Measurements from ENCODE around the gene NDE1. TPM values are rescaled to one million over a fixed set of nuclear protein-coding genes. Genes with fewer than 3 reads are reported as not detected.

NDE1 gene
- total and polyA plus RNA-seq, 5 donors from 2014 or later, result 32.5 to 146 (median 43.1) TPM

GRCh38 chr16:15631730-15632409, 18.2 kb upstream of the NDE1 start:
- ATAC-seq (ENCODE audit: low read depth in 2 of 2) (no peak), DNase-seq (no peak)
- peaks cover 41% of the 10 kb centered on the region for H3K4me1 ChIP-seq (ENCODE audit: control insufficient read depth, insufficient read depth, low read length, poor library complexity, severe bottlenecking)
- H3K36me3 ChIP-seq (ENCODE audit: control insufficient read depth, insufficient read depth, low read length), result peaks cover 86% of the 10 kb centered on the region
- H3K27ac ChIP-seq (ENCODE audit: insufficient read depth, low read length, poor library complexity, severe bottlenecking), result peak overlapping the region; percentile 37
- H3K27me3 ChIP-seq (ENCODE audit: control insufficient read depth, insufficient read depth, low read length), result no peaks in the 10 kb centered on the region
- H3K9me3 ChIP-seq (ENCODE audit: control insufficient read depth in 2 of 2, low read length in 2 of 2), result no peaks in the 10 kb centered on the region
- no peak overlapping the region for H3K4me3 ChIP-seq (ENCODE audit: low read depth, low read length)
- Mint-ChIP-seq H3K27ac (peak overlapping the region in 2 of 3 donors; percentile 51 to 58), H3K4me1 (peaks cover 37 to 73% (median 45%) of the 10 kb centered on the region in 4 donors), H3K36me3 (peaks cover 67% of the 10 kb centered on the region), H3K27me3 (no peaks in the 10 kb centered on the region), H3K9me3 (no peaks in the 10 kb centered on the region), H3K4me3 (peak overlapping the region in 1 of 4 donors; percentile 31)

GRCh38 chr16:15635926-15636325, 14.1 kb upstream of the NDE1 start:
- DNase-seq, result no peak
- H3K4me3 ChIP-seq (ENCODE audit: low read depth, low read length), result peak overlapping the region; percentile 68
- H3K4me1 Mint-ChIP-seq, result peaks cover 47 to 86% (median 64%) of the 10 kb centered on the region in 4 donors

GRCh38 chr16:15636392-15636873, 13.6 kb upstream of the NDE1 start:
- no peaks in the 10 kb centered on the region for H3K27me3 Mint-ChIP-seq
- H3K4me1 Mint-ChIP-seq, result peaks cover 47 to 89% (median 69%) of the 10 kb centered on the region in 4 donors
- no peaks in the 10 kb centered on the region for H3K9me3 ChIP-seq (ENCODE audit: control insufficient read depth in 2 of 2, low read length in 2 of 2)
- H3K9me3 Mint-ChIP-seq, result no peaks in the 10 kb centered on the region
- H3K4me3 Mint-ChIP-seq, result peak overlapping the region; percentile 73 to 82 (median 82)
- peak; percentile 51 to 60 for ATAC-seq (ENCODE audit: low read depth in 2 of 2)
- peak in 2 of 3 donors; percentile 50 to 68 for DNase-seq
- peak overlapping the region; percentile 68 for H3K4me3 ChIP-seq (ENCODE audit: low read depth, low read length)
- peaks cover 61% of the 10 kb centered on the region for H3K36me3 ChIP-seq (ENCODE audit: control insufficient read depth, insufficient read depth, low read length)
- H3K36me3 Mint-ChIP-seq, result peaks cover 62% of the 10 kb centered on the region
- H3K4me1 ChIP-seq (ENCODE audit: control insufficient read depth, insufficient read depth, low read length, poor library complexity, severe bottlenecking), result peaks cover 80% of the 10 kb centered on the region
- peak overlapping the region; percentile 93 to 99 (median 93) for H3K27ac Mint-ChIP-seq
- no peaks in the 10 kb centered on the region for H3K27me3 ChIP-seq (ENCODE audit: control insufficient read depth, insufficient read depth, low read length)
- peak overlapping the region; percentile 99 for H3K27ac ChIP-seq (ENCODE audit: insufficient read depth, low read length, poor library complexity, severe bottlenecking)

More at GRCh38 chr16:15635926-15636325, 14.1 kb upstream of the NDE1 start:
- Mint-ChIP-seq H3K9me3 (no peaks in the 10 kb centered on the region), H3K27ac (peak overlapping the region; percentile 93 to 99 (median 93)), H3K36me3 (peaks cover 65% of the 10 kb centered on the region), H3K4me3 (peak overlapping the region; percentile 73 to 82 (median 82)), H3K27me3 (no peaks in the 10 kb centered on the region)
- peak overlapping the region; percentile 99 for H3K27ac ChIP-seq (ENCODE audit: insufficient read depth, low read length, poor library complexity, severe bottlenecking)
- no peak for ATAC-seq (ENCODE audit: low read depth in 2 of 2)
- H3K9me3 ChIP-seq (ENCODE audit: control insufficient read depth in 2 of 2, low read length in 2 of 2), result no peaks in the 10 kb centered on the region
- peaks cover 66% of the 10 kb centered on the region for H3K36me3 ChIP-seq (ENCODE audit: control insufficient read depth, insufficient read depth, low read length)
- H3K4me1 ChIP-seq (ENCODE audit: control insufficient read depth, insufficient read depth, low read length, poor library complexity, severe bottlenecking), result peaks cover 75% of the 10 kb centered on the region
- H3K27me3 ChIP-seq (ENCODE audit: control insufficient read depth, insufficient read depth, low read length), result no peaks in the 10 kb centered on the region

GRCh38 chr16:15639061-15639568, 10.9 kb upstream of the NDE1 start:
- DNase-seq (peak in 2 of 3 donors; percentile 39 to 72), ATAC-seq (ENCODE audit: low read depth in 2 of 2) (peak; percentile 25 to 34)
- peak overlapping the region; percentile 99 for H3K27ac ChIP-seq (ENCODE audit: insufficient read depth, low read length, poor library complexity, severe bottlenecking)
- H3K4me1 Mint-ChIP-seq, result peaks cover 52 to 92% (median 70%) of the 10 kb centered on the region in 4 donors
- H3K27me3 ChIP-seq (ENCODE audit: control insufficient read depth, insufficient read depth, low read length), result no peaks in the 10 kb centered on the region
- H3K4me1 ChIP-seq (ENCODE audit: control insufficient read depth, insufficient read depth, low read length, poor library complexity, severe bottlenecking), result peaks cover 85% of the 10 kb centered on the region
- H3K4me3 Mint-ChIP-seq, result peak overlapping the region; percentile 78 to 90 (median 80)
- H3K9me3 Mint-ChIP-seq, result no peaks in the 10 kb centered on the region
- H3K27ac Mint-ChIP-seq, result peak overlapping the region; percentile 73 to 97 (median 97)
- peaks cover 45% of the 10 kb centered on the region for H3K36me3 Mint-ChIP-seq
- peaks cover 6% of the 10 kb centered on the region for H3K27me3 Mint-ChIP-seq
- H3K4me3 ChIP-seq (ENCODE audit: low read depth, low read length), result peak overlapping the region; percentile 98
- H3K9me3 ChIP-seq (ENCODE audit: control insufficient read depth in 2 of 2, low read length in 2 of 2), result no peaks in the 10 kb centered on the region
- peaks cover 35% of the 10 kb centered on the region for H3K36me3 ChIP-seq (ENCODE audit: control insufficient read depth, insufficient read depth, low read length)

GRCh38 chr16:15640966-15641365, 9.1 kb upstream of the NDE1 start:
- DNase-seq (no peak), ATAC-seq (ENCODE audit: low read depth in 2 of 2) (no peak)
- no peaks in the 10 kb centered on the region for H3K9me3 ChIP-seq (ENCODE audit: control insufficient read depth in 2 of 2, low read length in 2 of 2)
- Mint-ChIP-seq H3K4me1 (peaks cover 39 to 74% (median 56%) of the 10 kb centered on the region in 4 donors), H3K27ac (peak overlapping the region; percentile 96 to 98 (median 98)), H3K4me3 (peak overlapping the region; percentile 90 to 99 (median 96)), H3K27me3 (peaks cover 6% of the 10 kb centered on the region), H3K36me3 (peaks cover 29% of the 10 kb centered on the region), H3K9me3 (no peaks in the 10 kb centered on the region)
- H3K27me3 ChIP-seq (ENCODE audit: control insufficient read depth, insufficient read depth, low read length), result no peaks in the 10 kb centered on the region
- H3K27ac ChIP-seq (ENCODE audit: insufficient read depth, low read length, poor library complexity, severe bottlenecking), result peak overlapping the region; percentile 99
- H3K36me3 ChIP-seq (ENCODE audit: control insufficient read depth, insufficient read depth, low read length), result peaks cover 16% of the 10 kb centered on the region
- H3K4me3 ChIP-seq (ENCODE audit: low read depth, low read length), result peak overlapping the region; percentile 98
- H3K4me1 ChIP-seq (ENCODE audit: control insufficient read depth, insufficient read depth, low read length, poor library complexity, severe bottlenecking), result peaks cover 69% of the 10 kb centered on the region

- H3K4me3 ChIP-seq (ENCODE audit: low read depth, low read length), result peak overlapping the region; percentile 98
- no peaks in the 10 kb centered on the region for H3K9me3 Mint-ChIP-seq
- peaks cover 16% of the 10 kb centered on the region for H3K36me3 ChIP-seq (ENCODE audit: control insufficient read depth, insufficient read depth, low read length)
- no peaks in the 10 kb centered on the region for H3K27me3 ChIP-seq (ENCODE audit: control insufficient read depth, insufficient read depth, low read length)
- peaks cover 19% of the 10 kb centered on the region for H3K36me3 Mint-ChIP-seq
- peak overlapping the region; percentile 90 to 99 (median 96) for H3K4me3 Mint-ChIP-seq
- H3K9me3 ChIP-seq (ENCODE audit: control insufficient read depth in 2 of 2, low read length in 2 of 2), result no peaks in the 10 kb centered on the region
- H3K27ac ChIP-seq (ENCODE audit: insufficient read depth, low read length, poor library complexity, severe bottlenecking), result peak overlapping the region; percentile 99
- DNase-seq (no peak), ATAC-seq (ENCODE audit: low read depth in 2 of 2) (no peak)
- peak overlapping the region; percentile 96 to 98 (median 98) for H3K27ac Mint-ChIP-seq
- peaks cover 6% of the 10 kb centered on the region for H3K27me3 Mint-ChIP-seq
- peaks cover 59% of the 10 kb centered on the region for H3K4me1 ChIP-seq (ENCODE audit: control insufficient read depth, insufficient read depth, low read length, poor library complexity, severe bottlenecking)
- H3K4me1 Mint-ChIP-seq, result peaks cover 31 to 64% (median 47%) of the 10 kb centered on the region in 4 donors
Measured at GRCh38 chr16:15641753-15642556, 8.1 kb upstream of the NDE1 start.

GRCh38 chr16:15642557-15643047, 7.4 kb upstream of the NDE1 start:
- H3K9me3 Mint-ChIP-seq, result no peaks in the 10 kb centered on the region
- peak overlapping the region; percentile 96 to 98 (median 98) for H3K27ac Mint-ChIP-seq
- Histone ChIP-seq H3K4me3 (ENCODE audit: low read depth, low read length) (peak overlapping the region; percentile 98), H3K36me3 (ENCODE audit: control insufficient read depth, insufficient read depth, low read length) (peaks cover 10% of the 10 kb centered on the region), H3K9me3 (ENCODE audit: control insufficient read depth in 2 of 2, low read length in 2 of 2) (no peaks in the 10 kb centered on the region), H3K27ac (ENCODE audit: insufficient read depth, low read length, poor library complexity, severe bottlenecking) (peak overlapping the region; percentile 99), H3K27me3 (ENCODE audit: control insufficient read depth, insufficient read depth, low read length) (no peaks in the 10 kb centered on the region), H3K4me1 (ENCODE audit: control insufficient read depth, insufficient read depth, low read length, poor library complexity, severe bottlenecking) (peaks cover 52% of the 10 kb centered on the region)
- H3K27me3 Mint-ChIP-seq, result peaks cover 6% of the 10 kb centered on the region
- H3K36me3 Mint-ChIP-seq, result peaks cover 15% of the 10 kb centered on the region
- peaks cover 28 to 58% (median 42%) of the 10 kb centered on the region in 4 donors for H3K4me1 Mint-ChIP-seq
- ATAC-seq (ENCODE audit: low read depth in 2 of 2) (peak; percentile 66 to 69), DNase-seq (peak; percentile 75 to 86 (median 84))
- H3K4me3 Mint-ChIP-seq, result peak overlapping the region; percentile 90 to 99 (median 96)
